GM20431 (cell line): ENCODE measurements around the gene DEFB129.
"Not testable (repeated sequence)": the region's sequence is repeated elsewhere in the genome, so short reads cannot be mapped to it uniquely, and the experiment has no call there.

Source experiments
- in situ Hi-C: fragments of 300-500 bp; cut with MseI, MboI; formaldehyde crosslinking; loops from one replicate; pipeline ENCODE4 v1.15.0; 2020; ENCODE audit warnings: low sequenced_read_pairs; ENCODE audit not compliant: unreplicated experiment

DEFB129 gene

GRCh38 chr20:251354-251753 lies 24.3 kb downstream of the DEFB129 start:
- in situ Hi-C loops, result no loop called here

GRCh38 chr20:252801-253200 lies 25.7 kb downstream of the DEFB129 start:
- in situ Hi-C loops, result no loop called here

- in situ Hi-C loops, result not testable (repeated sequence)
These were observed 26.4 kb downstream of the DEFB129 start for GRCh38 chr20:253447-253846.

GRCh38 chr20:257419-257818 lies 30.4 kb downstream of the DEFB129 start, which contains the start of gene DEFB132:
DEFB132 (plus strand) TSS chr20:257724; CDS start chr20:257779, 55 bp downstream.
- in situ Hi-C loops, result no loop called here

- in situ Hi-C loops, result no loop called here
These were observed 31.3 kb downstream of the DEFB129 start for GRCh38 chr20:258269-258858.

GRCh38 chr20:258963-259362 lies 31.9 kb downstream of the DEFB129 start:
- in situ Hi-C loops, result no loop called here

- in situ Hi-C loops, result no loop called here
These were observed 32.9 kb downstream of the DEFB129 start for GRCh38 chr20:259981-260380.

- in situ Hi-C loops, result no loop called here
These were observed 36.6 kb downstream of the DEFB129 start for GRCh38 chr20:263701-264100.

GRCh38 chr20:266596-267562 lies 39.8 kb downstream of the DEFB129 start:
- in situ Hi-C loops, result no loop called here

- in situ Hi-C loops, result no loop called here
These were observed 43.5 kb downstream of the DEFB129 start for GRCh38 chr20:270517-270916.

- in situ Hi-C loops, result no loop called here
These were observed 44.0 kb downstream of the DEFB129 start for GRCh38 chr20:271069-271468.

GRCh38 chr20:271528-271927 lies 44.5 kb downstream of the DEFB129 start:
- in situ Hi-C loops, result no loop called here

- in situ Hi-C loops, result no loop called here
These were observed 45.7 kb downstream of the DEFB129 start for GRCh38 chr20:272718-273117.

GRCh38 chr20:273884-274283 lies 46.8 kb downstream of the DEFB129 start:
- in situ Hi-C loops, result no loop called here

GRCh38 chr20:275791-276190 lies 48.7 kb downstream of the DEFB129 start:
- in situ Hi-C loops, result no loop called here

- in situ Hi-C loops, result no loop called here
These were observed 49.8 kb downstream of the DEFB129 start for GRCh38 chr20:276620-277495.

- in situ Hi-C loops, result no loop called here
These were observed 50.4 kb downstream of the DEFB129 start for GRCh38 chr20:277496-277781.

- in situ Hi-C loops, result no loop called here
These were observed 51.1 kb downstream of the DEFB129 start for GRCh38 chr20:278181-278580.

GRCh38 chr20:278607-279571 lies 51.8 kb downstream of the DEFB129 start:
- in situ Hi-C loops, result no loop called here
